ENCODE measurements around the gene CYP3A5. TPM values are rescaled to one million over a fixed set of nuclear protein-coding genes. Genes with fewer than 3 reads are reported as not detected.
A peak's percentile ranks its signal among the peaks of the same experiment; 100 is the strongest.

CYP3A5 gene
- total RNA-seq, 1 donor from 2014 or later: 15.1 TPM

DNA sequence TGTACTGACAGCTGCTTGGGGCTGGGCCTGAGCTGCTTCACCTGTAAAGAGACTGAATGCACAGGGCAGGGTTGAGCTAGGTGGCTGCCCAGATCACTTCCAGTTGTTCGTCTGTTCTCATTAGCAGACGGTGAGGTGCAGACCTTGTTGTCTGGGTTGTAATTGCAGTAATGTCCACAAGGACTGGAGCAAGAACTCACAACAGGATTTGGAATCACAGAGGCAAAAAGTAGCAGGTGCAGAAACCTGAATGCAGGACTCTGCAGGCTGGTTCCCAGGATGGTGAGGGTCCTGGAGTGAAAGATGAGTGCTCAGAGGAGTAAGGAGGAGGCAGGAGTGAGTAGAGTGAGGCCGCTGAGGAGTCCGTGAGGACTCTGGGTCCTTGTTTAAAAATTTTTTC, 53.8 kb downstream of the CYP3A5 start:
- no peak for ATAC-seq
- Histone ChIP-seq H3K27me3 (no peaks in the 10 kb centered on the region), H3K4me3 (no peak overlapping the region), H3K36me3 (peaks cover 100% of the 10 kb centered on the region), H3K9me3 (no peaks in the 10 kb centered on the region), H3K27ac (no peak overlapping the region), H3K4me1 (no peaks in the 10 kb centered on the region)
- TF ChIP-seq, protein P1, sequence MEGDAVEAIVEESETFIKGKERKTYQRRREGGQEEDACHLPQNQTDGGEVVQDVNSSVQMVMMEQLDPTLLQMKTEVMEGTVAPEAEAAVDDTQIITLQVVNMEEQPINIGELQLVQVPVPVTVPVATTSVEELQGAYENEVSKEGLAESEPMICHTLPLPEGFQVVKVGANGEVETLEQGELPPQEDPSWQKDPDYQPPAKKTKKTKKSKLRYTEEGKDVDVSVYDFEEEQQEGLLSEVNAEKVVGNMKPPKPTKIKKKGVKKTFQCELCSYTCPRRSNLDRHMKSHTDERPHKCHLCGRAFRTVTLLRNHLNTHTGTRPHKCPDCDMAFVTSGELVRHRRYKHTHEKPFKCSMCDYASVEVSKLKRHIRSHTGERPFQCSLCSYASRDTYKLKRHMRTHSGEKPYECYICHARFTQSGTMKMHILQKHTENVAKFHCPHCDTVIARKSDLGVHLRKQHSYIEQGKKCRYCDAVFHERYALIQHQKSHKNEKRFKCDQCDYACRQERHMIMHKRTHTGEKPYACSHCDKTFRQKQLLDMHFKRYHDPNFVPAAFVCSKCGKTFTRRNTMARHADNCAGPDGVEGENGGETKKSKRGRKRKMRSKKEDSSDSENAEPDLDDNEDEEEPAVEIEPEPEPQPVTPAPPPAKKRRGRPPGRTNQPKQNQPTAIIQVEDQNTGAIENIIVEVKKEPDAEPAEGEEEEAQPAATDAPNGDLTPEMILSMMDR (IDR thresholded peaks at IDR 0.05): no peak
- no peak for DNase-seq
- intact Hi-C loops (cut with DNase I): no loop called here

DNA sequence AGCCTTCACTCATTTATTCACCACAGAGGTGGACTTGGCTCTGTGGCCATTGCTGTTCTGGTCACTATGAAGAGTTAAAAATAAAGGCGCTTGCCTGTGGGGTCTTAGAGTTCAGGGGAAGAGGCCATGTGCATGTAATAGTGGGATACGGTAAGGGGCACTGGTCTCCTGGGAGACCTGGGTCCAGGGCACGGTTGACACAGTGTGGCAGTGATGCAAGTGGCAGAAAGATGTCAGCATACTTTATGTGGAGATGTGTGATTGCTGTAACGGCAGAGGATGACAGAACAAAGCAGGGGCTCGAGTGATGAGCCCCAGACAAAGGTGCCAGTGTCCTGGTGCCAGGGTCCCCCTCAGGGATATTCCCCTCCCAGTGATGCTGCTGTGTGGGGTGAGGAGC, 54.5 kb downstream of the CYP3A5 start:
- intact Hi-C loops (cut with DNase I): no loop called here
- TF ChIP-seq, protein P1 (IDR thresholded peaks at IDR 0.05): no peak
- Histone ChIP-seq H3K9me3 (no peaks in the 10 kb centered on the region), H3K27me3 (no peaks in the 10 kb centered on the region), H3K4me3 (no peak overlapping the region), H3K4me1 (no peaks in the 10 kb centered on the region), H3K27ac (no peak overlapping the region), H3K36me3 (peaks cover 100% of the 10 kb centered on the region)
- no peak for DNase-seq
- no peak for ATAC-seq

DNA sequence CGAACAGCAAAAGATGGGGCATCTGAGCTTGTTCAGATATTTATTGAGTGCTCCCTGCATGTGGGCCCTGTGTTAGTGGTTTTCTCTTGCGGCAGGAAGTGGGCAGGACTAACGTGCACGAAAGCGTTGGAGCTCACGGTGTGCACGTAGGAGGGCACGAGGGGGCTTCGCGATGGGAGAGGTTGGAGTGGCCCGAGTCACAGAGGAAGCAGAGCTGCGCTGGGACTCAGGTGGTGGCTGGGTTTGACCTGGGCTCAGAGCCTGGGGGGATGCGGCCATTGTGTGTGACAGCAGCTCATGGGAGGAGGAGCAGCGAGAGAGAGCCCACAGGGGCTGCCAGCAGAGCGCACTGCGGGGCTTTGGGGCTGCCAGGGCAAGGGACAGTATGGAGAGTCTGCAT, 55.3 kb downstream of the CYP3A5 start:
- no peak for DNase-seq
- H3K27me3 ChIP-seq: no peaks in the 10 kb centered on the region
- H3K9me3 ChIP-seq: no peaks in the 10 kb centered on the region
- intact Hi-C loops (cut with DNase I): no loop called here
- TF ChIP-seq, protein P1 (IDR thresholded peaks at IDR 0.05): no peak
- no peak overlapping the region for H3K27ac ChIP-seq
- H3K4me1 ChIP-seq: no peaks in the 10 kb centered on the region
- H3K36me3 ChIP-seq: peaks cover 100% of the 10 kb centered on the region
- no peak for ATAC-seq
- no peak overlapping the region for H3K4me3 ChIP-seq

DNA sequence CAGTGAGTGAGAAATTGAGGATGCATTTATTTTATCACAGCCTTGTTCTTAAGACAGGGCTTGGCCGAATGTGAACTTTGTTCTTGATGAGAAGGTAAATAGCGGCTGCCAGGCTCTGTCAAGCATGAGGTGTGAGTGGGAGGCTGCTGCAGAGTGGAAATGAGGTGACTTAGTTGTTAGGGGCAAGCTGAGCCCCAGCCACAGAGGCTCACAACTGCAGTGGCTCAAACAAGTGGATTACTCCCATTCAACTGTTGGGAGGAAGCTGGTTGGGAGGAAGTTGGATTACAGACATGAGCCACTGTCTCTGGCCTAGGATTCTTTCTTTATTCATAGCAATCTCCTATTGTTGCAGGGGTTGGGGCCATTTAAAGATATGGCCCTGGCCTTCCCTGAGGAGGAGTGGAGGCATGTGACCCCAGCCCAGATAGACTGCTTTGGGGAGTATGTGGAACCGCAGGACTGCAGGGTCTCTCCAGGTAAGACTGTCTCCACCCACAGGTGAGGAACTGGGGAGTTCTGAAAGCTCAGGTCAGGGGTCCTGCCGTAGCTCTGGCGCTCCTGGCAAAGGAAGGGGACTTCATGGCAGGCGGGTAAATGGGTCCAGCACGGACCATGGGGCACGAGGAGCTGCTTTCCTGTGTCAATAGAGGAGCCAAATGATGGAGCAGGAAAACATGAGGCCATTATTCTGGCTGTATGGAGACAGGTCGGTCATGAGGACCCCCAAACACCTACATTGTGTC, 55.9 kb downstream of the CYP3A5 start:
- peak overlapping the region; percentile 30 for H3K27ac ChIP-seq
- TF ChIP-seq, protein P1 (IDR thresholded peaks at IDR 0.05): no peak
- no peak for ATAC-seq
- intact Hi-C loops (cut with DNase I): no loop called here
- no peaks in the 10 kb centered on the region for H3K4me1 ChIP-seq
- no peaks in the 10 kb centered on the region for H3K9me3 ChIP-seq
- no peaks in the 10 kb centered on the region for H3K27me3 ChIP-seq
- peaks cover 100% of the 10 kb centered on the region for H3K36me3 ChIP-seq
- no peak for DNase-seq
- H3K4me3 ChIP-seq: no peak overlapping the region

DNA sequence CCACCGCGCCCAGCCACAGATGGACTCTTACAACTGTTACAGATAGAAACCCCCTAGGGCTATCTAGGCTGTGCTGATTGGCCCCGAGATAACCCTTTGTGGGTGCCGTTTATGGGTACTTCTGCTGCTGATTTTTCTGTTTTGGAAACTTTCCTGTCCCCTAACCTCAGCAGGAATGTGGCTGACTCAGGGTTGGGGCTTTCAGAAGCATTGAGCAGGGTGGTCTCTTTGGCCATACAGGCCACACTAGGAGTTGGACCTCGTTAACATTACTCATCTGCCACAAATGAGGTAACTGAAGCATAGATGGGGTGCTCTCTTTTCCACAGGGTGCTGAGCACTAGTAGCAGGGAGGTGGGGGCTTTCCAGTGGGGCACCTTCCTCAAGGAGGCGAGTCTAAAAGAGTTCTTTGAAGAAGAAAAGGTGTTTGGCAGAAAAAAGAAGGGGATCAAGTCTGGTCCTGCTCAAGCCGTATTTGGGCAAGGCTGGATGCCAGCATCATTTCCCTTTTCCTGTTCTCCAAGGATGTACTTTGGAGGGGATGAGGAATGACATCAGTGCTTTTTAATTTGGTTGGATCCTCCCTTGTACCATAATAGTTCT, 56.6 kb downstream of the CYP3A5 start:
- Histone ChIP-seq H3K9me3 (no peaks in the 10 kb centered on the region), H3K27ac (no peak overlapping the region), H3K27me3 (no peaks in the 10 kb centered on the region), H3K4me3 (no peak overlapping the region), H3K36me3 (peaks cover 98% of the 10 kb centered on the region), H3K4me1 (peaks cover under 1% of the 10 kb centered on the region)
- no peak for DNase-seq
- ATAC-seq: no peak
- intact Hi-C loops (cut with DNase I): no loop called here
- TF ChIP-seq, protein P1 (IDR thresholded peaks at IDR 0.05): no peak
